ENCODE measurements around the gene MXI1. TPM values are rescaled to one million over a fixed set of nuclear protein-coding genes. Genes with fewer than 3 reads are reported as not detected.

MXI1 gene
- total and polyA plus RNA-seq, 2 of the 4 experiments (the other 2 are of a cell fraction), result 7.2 to 11.8 TPM

DNA sequence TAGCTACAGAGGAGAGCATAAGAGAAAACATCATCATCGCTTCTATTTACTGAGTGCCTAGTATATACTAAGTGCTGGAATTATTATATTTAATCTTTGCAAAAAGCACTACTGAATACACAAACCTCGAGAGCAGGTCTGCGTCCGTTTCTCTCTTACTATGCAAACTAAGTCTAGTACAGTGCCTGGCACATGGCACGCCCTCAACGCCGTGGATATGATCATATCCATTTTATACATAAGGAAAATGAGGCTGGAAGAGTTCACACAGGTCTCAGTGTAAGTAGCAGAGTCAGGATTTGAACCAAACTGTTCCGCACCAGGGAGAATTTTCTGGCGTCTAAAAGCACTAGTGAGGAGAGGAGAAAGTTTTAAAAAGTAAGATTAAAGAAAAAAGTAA, 17.6 kb downstream of the MXI1 start:
- H3K79me1 ChIP-seq (ENCODE audit: low read depth in 1 of 2, low read length in 2 of 2), result no peaks in the 10 kb centered on the region; a peak in 2 of 4 replicates
- in situ Hi-C loops (cut with MboI; ENCODE audit: low sequenced_read_pairs), result loop anchor here (5.0 kb wide), 1 partner anchor 88 kb away; no protein-coding TSS in a partner anchor
- no peak overlapping the region; the same call in 1 of the 2 replicates for H3K9ac ChIP-seq (ENCODE audit: low read depth, low read length)
- no peaks in the 10 kb centered on the region for H3K9me1 ChIP-seq (ENCODE audit: insufficient read depth, low read length)
- no peak overlapping the region for H2AK9ac ChIP-seq (replicated peaks; ENCODE audit: low read depth, low read length, poor library complexity)
- no peak overlapping the region for H2BK120ac ChIP-seq (ENCODE audit: low read depth, low read length)
- no peak overlapping the region for H4K5ac ChIP-seq (ENCODE audit: low read depth, low read length)
- peak overlapping the region; percentile 65 for H3K4me2 ChIP-seq (ENCODE audit: low read depth, low read length)
- H4K20me1 ChIP-seq (ENCODE audit: insufficient read depth, low read length), result peaks cover 3% of the 10 kb centered on the region
- no peaks in the 10 kb centered on the region for H3K27me3 ChIP-seq (ENCODE audit: control insufficient read depth, insufficient read depth, low read length)
- no peak for TF ChIP-seq MXI1 (IDR thresholded peaks at IDR 0.05; ENCODE audit: borderline replicate concordance, low read depth, low read length)
- no peak for TF ChIP-seq RAD21 (IDR thresholded peaks at IDR 0.05; ENCODE audit: low read length)
- no peak for TF ChIP-seq CTCF (conservative IDR thresholded peaks at IDR 0.05; ENCODE audit: low read depth, low read length)
- TF ChIP-seq NFE2L2 (IDR thresholded peaks at IDR 0.05; ENCODE audit: low read depth, low read length), result no peak
- no peak for TF ChIP-seq CHD1 (IDR thresholded peaks at IDR 0.05; ENCODE audit: low read depth, low read length)
- TF ChIP-seq SMC3 (IDR thresholded peaks at IDR 0.05; ENCODE audit: low read depth, low read length), result no peak
- TF ChIP-seq, protein P1, sequence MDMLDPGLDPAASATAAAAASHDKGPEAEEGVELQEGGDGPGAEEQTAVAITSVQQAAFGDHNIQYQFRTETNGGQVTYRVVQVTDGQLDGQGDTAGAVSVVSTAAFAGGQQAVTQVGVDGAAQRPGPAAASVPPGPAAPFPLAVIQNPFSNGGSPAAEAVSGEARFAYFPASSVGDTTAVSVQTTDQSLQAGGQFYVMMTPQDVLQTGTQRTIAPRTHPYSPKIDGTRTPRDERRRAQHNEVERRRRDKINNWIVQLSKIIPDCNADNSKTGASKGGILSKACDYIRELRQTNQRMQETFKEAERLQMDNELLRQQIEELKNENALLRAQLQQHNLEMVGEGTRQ (IDR thresholded peaks at IDR 0.05; ENCODE audit: low read depth, low read length), result no peak
- TF ChIP-seq RCOR1 (IDR thresholded peaks at IDR 0.05; ENCODE audit: insufficient replicate concordance, low read length), result no peak
- TF ChIP-seq FOS (IDR thresholded peaks at IDR 0.05; ENCODE audit: low read depth, low read length), result no peak
- H3K18ac ChIP-seq (ENCODE audit: low read depth, low read length), result no peak overlapping the region
- BruUV-seq (replicated peaks), result no TSS peak
- H3K4ac ChIP-seq (ENCODE audit: low read depth, low read length), result no peak overlapping the region
- no peak overlapping the region for H3K23ac ChIP-seq (ENCODE audit: low read depth, low read length)
- DNase-seq (no peak), ATAC-seq (ENCODE audit: low read depth) (no peak)
- no CpG with 5 or more reads among the region's 9 CpGs for WGBS, 2 experiments (ENCODE audit: extremely low coverage in 2 of 2, insufficient read length in 1 of 2)
- H3K14ac ChIP-seq (replicated peaks; ENCODE audit: low read depth, low read length), result no peak overlapping the region; the same call in 1 of the 2 replicates
- H3K4me1 ChIP-seq (ENCODE audit: control insufficient read depth, insufficient read depth, low read length), result peaks cover 9% of the 10 kb centered on the region
- H2BK15ac ChIP-seq (ENCODE audit: low read depth, low read length), result no peak overlapping the region
- H3K27ac ChIP-seq (ENCODE audit: insufficient read depth, low read length), result no peak overlapping the region
- peak overlapping the region; percentile 66; the same call in 1 of the 2 replicates for H2AK5ac ChIP-seq (ENCODE audit: low read depth, low read length)
- H3K36me3 ChIP-seq (ENCODE audit: control insufficient read depth, insufficient read depth, low read length), result peaks cover 5% of the 10 kb centered on the region; the same call in 1 of the 2 replicates
- H3K56ac ChIP-seq (ENCODE audit: extremely low read depth, insufficient read depth, low read length), result no peak overlapping the region
- no peak overlapping the region for H2BK5ac ChIP-seq (ENCODE audit: low read depth, low read length, poor library complexity, severe bottlenecking)
- H2BK20ac ChIP-seq (ENCODE audit: low read depth, low read length), result no peak overlapping the region
- no peaks in the 10 kb centered on the region for H3K9me3 ChIP-seq (ENCODE audit: control insufficient read depth, insufficient read depth, low read length)
- H4K8ac ChIP-seq (ENCODE audit: low read depth in 2 of 2, low read length in 2 of 2), result peak overlapping the region in 1 of 2 experiments; percentile 74; a peak in 1 of 4 replicates
- no peak overlapping the region for H3K4me3 ChIP-seq (ENCODE audit: insufficient read depth, low read depth, low read length)
- intact Hi-C loops (cut with micrococcal nuclease), result loop anchor here (5.0 kb wide), 2 partner anchors 218 to 343 kb away; partner anchors contain the start of gene ADD3
- ChIA-PET CTCF (interaction anchor here (1.6 kb wide), 1 partner anchor 87 kb away, joined by 6 read pairs; no protein-coding TSS in a partner anchor), POLR2A (ENCODE audit: unreplicated experiment) (interaction anchor here (0.6 kb wide), 1 partner anchor 30 kb away, joined by 3 read pairs; no protein-coding TSS in a partner anchor)
- dilution Hi-C loops (cut with HindIII; ENCODE audit: low sequenced_read_pairs, unreplicated experiment), result no loop called here
- H4K91ac ChIP-seq (ENCODE audit: insufficient read depth, low read depth, low read length), result no peak overlapping the region
- H2AFZ ChIP-seq (replicated peaks; ENCODE audit: low read length, poor library complexity), result no peak overlapping the region
